ENCODE data around the gene SIM1. TPM values are rescaled to one million over a fixed set of nuclear protein-coding genes. Genes with fewer than 3 reads are reported as not detected.
"Not testable (repeated sequence)": the region's sequence is repeated elsewhere in the genome, so short reads cannot be mapped to it uniquely, and the experiment has no call there.

Gene SIM1
- total RNA-seq, 1 experiment from 2014 or later, result not detected

GRCh38 chr6:100354736-100355641, 109.7 kb downstream of the SIM1 start:
- H3K36me3 ChIP-seq (ENCODE audit: control insufficient read depth in 1 of 2, insufficient read depth in 2 of 2, low read length in 2 of 2); H2AFZ ChIP-seq (ENCODE audit: low read depth, low read length, poor library complexity, severe bottlenecking); CTCF ChIA-PET; RAD21 ChIA-PET (ENCODE audit: low non-redundant PET in 1 of 2, low total read pairs in 2 of 2, uncharacterized antibody in 2 of 2, unreplicated experiment in 2 of 2); H3K9me2 ChIP-seq (ENCODE audit: insufficient read depth); H3K79me2 ChIP-seq (ENCODE audit: insufficient read depth, low read length); ATAC-seq; H3K27me3 ChIP-seq (ENCODE audit: insufficient read depth, low read length); H3K4me3 ChIP-seq (replicated peaks in 1 of 2; ENCODE audit: low read depth in 1 of 2, low read length in 2 of 2); H4K20me1 ChIP-seq (ENCODE audit: insufficient read depth); H3K27ac ChIP-seq (ENCODE audit: low read depth, low read length); H3K9me3 ChIP-seq (ENCODE audit: control insufficient read depth in 1 of 2, insufficient read depth in 1 of 2, low read depth in 1 of 2, low read length in 2 of 2); H3K4me1 ChIP-seq (ENCODE audit: control insufficient read depth in 1 of 2, insufficient read depth in 2 of 2, low read length in 2 of 2); POLR2A ChIA-PET; H3K9ac ChIP-seq (ENCODE audit: low read length); H3K4me2 ChIP-seq (ENCODE audit: low read length); BruUV-seq (replicated peaks); DNase-seq (ENCODE audit: low read depth, low spot score); intact Hi-C loops (cut with micrococcal nuclease): not testable (repeated sequence)

GRCh38 chr6:100353276-100354015, 111.3 kb downstream of the SIM1 start:
- RAD21 ChIA-PET (ENCODE audit: low non-redundant PET in 1 of 2, low total read pairs in 2 of 2, uncharacterized antibody in 2 of 2, unreplicated experiment in 2 of 2), result no interaction called here
- CTCF ChIA-PET, result no interaction called here
- POLR2A ChIA-PET, result no interaction called here
- no peak for DNase-seq (ENCODE audit: low read depth, low spot score)
- intact Hi-C loops (cut with micrococcal nuclease), result no loop called here
- Histone ChIP-seq H3K27me3 (ENCODE audit: insufficient read depth, low read length) (no peaks in the 10 kb centered on the region), H4K20me1 (ENCODE audit: insufficient read depth) (no peaks in the 10 kb centered on the region), H3K9me3 (ENCODE audit: control insufficient read depth in 1 of 2, insufficient read depth in 1 of 2, low read depth in 1 of 2, low read length in 2 of 2) (no peaks in the 10 kb centered on the region), H3K79me2 (ENCODE audit: insufficient read depth, low read length) (no peaks in the 10 kb centered on the region), H3K4me3 (replicated peaks in 1 of 2; ENCODE audit: low read depth in 1 of 2, low read length in 2 of 2) (no peak overlapping the region), H3K9me2 (ENCODE audit: insufficient read depth) (no peaks in the 10 kb centered on the region), H3K27ac (ENCODE audit: low read depth, low read length) (no peak overlapping the region), H3K4me1 (ENCODE audit: control insufficient read depth in 1 of 2, insufficient read depth in 2 of 2, low read length in 2 of 2) (no peaks in the 10 kb centered on the region), H2AFZ (ENCODE audit: low read depth, low read length, poor library complexity, severe bottlenecking) (no peak overlapping the region), H3K4me2 (ENCODE audit: low read length) (no peak overlapping the region), H3K9ac (ENCODE audit: low read length) (no peak overlapping the region), H3K36me3 (ENCODE audit: control insufficient read depth in 1 of 2, insufficient read depth in 2 of 2, low read length in 2 of 2) (no peaks in the 10 kb centered on the region)
- no TSS peak for BruUV-seq (replicated peaks)
- TF ChIP-seq ZNF274 (IDR thresholded peaks at IDR 0.05; ENCODE audit: low read depth, low read length) (no peak), RAD21 (IDR thresholded peaks at IDR 0.05; ENCODE audit: low read depth) (no peak), SIN3A (IDR thresholded peaks at IDR 0.05; ENCODE audit: low read depth) (no peak), YY1 (IDR thresholded peaks at IDR 0.05; ENCODE audit: extremely low read depth, insufficient replicate concordance, low read depth, low read length) (no peak), CBX3 (IDR thresholded peaks at IDR 0.05; ENCODE audit: low read depth) (no peak), POLR2AphosphoS5 (IDR thresholded peaks at IDR 0.05; ENCODE audit: low read depth, low read length) (no peak), CTCF (IDR thresholded peaks at IDR 0.05 in 2 of 3, conservative IDR thresholded peaks at IDR 0.05 in 1 of 3; ENCODE audit: borderline replicate concordance in 1 of 3, insufficient read depth in 1 of 3, low read depth in 2 of 3, low read length in 2 of 3) (no peak), EZH2 (IDR thresholded peaks at IDR 0.05) (no peak), SP1 (IDR thresholded peaks at IDR 0.05; ENCODE audit: low read depth) (no peak)
- ATAC-seq, result no peak
